HG02759 (cell line): ENCODE measurements around the gene FBXO48.
"Not testable (repeated sequence)": the region's sequence is repeated elsewhere in the genome, so short reads cannot be mapped to it uniquely, and the experiment has no call there.

Experiments used
- ATAC-seq: cut with Tn5 transposase; IDR thresholded peaks from one replicate; pipeline ENCODE4 v1.9.1; 2021; ENCODE audit warnings: mild to moderate bottlenecking, moderate library complexity; ENCODE audit not compliant: unreplicated experiment

FBXO48 gene

DNA sequence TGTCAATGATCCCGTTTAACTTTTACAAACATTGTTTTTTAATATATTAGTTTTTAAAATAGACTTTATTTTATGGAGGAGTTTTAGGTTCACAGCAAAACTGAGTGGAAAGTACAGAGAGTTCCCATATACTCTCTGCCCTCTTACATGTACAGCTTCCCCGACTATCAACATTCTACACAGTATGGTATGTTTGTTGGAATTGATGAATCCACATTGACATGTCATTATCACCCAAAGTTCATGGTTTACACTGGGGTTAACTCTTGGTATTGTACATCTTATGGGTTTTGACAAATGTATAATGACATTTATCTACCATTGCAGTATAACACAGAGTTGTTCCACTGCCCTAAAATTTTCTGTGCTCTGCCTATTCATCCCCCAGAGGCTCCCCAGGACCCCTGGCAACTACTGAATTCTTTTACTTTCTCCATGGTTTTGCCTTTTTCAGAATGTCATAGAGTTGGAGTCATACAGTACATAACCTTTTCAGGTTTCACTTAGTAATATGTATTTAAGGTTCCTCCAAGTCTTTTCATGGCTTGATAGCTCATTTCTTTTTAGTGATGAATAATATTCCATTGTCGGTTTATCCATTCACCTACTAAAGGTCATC lies 5.8 kb upstream of the FBXO48 start:
- ATAC-seq, result no peak

DNA sequence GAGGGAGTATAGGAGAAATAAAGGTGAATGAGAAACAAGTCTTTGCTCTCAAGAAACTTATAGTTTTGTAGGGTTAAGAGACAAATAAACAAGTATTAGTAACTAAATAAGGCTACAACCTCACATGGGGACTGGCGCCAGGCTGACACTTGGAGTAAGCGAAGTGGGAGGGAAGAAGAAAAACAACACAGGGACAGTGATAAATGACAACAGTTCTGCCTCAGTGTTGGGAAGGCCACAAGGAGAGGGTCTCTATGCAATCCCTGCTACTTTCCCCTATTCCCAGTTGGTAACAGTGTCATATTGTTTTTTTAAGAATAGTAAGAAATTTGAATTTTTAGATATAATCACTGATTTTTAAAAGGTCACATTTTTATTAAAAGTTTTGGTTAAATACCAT lies 4.3 kb upstream of the FBXO48 start:
- ATAC-seq, result no peak

DNA sequence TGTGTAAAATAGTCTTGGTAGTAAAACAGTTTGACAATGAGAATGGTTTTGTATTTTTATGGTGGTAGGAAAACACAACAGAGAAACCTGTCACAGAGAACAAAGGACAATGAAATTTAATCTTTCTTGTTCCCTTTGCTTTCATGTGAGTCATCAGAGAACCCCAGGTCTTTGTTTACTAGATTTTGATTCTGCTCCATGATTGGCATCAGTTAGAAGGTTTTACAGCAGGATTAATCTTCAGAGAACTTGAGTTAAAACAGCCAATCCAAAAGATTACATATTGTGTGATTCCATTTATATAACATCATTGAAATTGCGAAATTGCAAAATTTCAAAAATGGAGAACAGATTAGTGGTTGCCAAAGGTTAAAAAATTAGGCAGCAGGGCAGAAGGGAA lies 2.8 kb upstream of the FBXO48 start:
- ATAC-seq, result no peak

DNA sequence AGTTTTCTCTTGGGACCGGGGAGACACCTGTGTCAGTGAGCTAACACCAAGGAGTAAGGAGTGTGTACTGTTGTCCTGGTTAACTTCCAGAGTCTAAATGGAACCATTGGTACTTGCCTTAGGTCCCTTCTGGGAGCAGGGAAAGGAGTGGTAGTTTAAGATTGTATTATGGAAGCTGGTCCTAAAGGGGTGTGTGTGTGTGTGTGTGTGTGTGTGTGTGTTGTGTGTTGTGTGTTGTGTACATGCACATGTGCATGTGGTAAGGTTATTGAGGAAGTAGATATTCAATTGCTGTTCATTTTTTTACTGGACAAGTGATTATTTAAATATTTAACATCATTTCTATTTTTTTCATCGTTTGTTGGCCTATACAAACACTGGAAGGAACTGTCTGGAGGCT lies 1.7 kb upstream of the FBXO48 start:
- no peak for ATAC-seq

DNA sequence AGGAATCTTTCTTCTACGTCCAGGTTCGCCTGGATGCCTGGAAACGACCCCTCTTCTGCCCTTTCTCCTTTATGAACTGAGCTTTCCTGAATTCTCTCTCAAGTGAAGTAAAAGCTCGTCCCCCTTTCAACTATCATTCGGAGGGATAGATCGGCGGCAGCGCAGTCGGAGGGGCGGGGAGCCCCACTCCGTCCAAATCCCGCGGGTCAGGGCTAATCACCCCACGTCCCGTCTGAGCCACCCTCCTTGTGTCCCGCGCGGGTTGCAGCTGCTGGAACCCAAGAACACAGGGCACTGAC lies 367 bp downstream of the FBXO48 start:
- no peak for ATAC-seq

DNA sequence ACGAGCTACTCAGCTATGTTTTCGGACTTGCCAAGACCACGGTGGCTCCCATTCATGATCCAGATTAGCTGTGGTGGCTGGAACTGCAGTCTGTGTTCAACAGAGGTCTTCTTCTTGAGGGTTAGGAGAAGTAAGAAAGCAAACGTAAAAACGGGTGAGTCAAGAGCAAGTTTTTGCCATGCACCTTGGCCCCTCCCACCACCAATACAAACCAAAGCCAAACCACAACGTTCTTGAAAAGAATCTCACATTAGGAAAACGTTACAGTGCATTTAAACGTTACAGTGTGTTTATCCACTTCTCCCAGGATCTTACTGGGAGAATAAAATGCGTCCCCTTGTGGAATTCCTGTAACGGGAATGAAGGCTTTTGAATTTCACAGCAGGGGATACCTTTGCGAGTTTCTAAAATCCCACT lies 725 bp downstream of the FBXO48 start:
- no peak for ATAC-seq

DNA sequence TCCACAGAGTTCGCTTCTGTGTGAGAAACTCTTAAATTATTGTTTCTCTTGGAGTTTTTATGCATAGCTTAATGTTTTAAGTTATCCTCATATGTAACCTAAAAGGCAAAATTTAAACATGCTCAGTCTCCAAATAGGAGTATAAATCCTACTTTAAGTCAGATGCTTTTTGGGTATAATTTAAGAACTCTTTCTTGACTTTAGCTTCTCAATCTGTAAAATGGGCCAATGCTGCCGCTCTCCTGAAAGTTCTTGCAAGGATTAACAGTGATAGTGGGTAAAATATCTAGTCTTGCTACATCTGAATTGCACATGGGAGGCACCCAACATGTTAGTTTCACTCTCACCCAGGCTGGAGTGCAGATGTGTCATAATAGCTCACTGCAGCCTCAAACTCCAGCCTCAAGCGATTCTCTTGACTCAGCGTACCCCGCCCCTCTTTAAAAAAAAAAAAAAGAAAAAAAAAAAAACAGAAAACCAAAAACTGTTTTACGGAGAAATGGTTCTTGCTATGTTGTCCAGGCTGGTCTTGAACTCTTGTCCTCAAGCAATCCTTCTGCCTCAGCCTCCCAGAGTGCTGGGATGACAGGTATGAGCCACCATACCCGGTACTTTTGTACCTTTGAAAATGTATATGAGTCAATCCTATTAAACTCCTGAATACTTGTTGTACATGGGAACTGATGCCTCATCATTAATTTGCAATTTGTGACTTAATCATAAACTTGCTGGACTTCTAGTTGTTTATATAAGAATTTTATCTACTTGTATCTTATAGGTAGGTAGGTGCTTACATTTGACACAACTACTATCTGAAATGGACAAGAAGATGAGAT lies 1.8 kb downstream of the FBXO48 start:
- no peak for ATAC-seq

DNA sequence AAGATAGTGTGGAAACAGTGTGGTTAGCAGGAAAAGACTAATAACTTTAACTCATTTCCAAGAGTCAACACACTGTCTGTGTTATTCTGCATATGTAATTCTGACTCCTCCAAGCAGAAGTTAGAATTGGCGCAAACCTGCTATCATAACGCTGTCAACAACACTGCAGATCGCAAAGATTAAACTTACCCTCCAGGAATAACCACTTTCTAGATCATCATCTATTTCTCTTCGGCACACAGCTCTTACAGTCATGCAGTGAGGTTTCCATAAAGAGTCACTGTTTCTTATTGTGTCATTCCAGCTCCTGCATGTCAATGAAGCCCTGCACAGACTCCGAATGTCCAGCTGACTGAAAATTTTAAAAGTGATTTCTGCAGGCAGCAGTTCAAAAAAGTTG lies 2.4 kb downstream of the FBXO48 start:
- no peak for ATAC-seq

DNA sequence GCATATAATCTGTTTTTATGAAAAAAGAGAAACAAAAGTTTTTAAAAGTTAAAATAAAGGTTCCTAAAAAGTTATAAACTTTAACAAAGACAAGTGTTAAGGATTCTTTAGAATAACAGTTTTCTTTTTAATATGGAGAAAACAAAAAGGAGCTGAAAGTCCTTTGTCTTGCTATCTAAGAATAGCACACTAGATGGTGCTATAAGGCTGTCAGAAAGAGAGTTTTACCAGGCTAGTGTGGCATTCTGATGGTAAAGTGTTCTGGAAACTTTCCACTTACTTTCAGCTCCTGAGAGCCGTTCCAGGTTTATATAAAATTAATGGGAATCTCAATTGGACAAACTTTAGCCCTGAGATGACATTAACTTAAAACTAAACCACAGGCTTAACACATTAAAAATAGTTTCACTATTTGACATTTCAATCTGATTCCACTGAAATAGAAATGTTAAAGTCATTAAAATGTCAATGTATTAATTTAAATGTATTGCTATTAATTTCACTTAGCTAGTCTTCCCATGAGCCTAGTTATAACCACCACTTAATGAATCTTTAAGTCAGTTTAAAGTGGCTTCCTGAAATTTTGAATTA lies 3.7 kb downstream of the FBXO48 start:
- ATAC-seq, result no peak

DNA sequence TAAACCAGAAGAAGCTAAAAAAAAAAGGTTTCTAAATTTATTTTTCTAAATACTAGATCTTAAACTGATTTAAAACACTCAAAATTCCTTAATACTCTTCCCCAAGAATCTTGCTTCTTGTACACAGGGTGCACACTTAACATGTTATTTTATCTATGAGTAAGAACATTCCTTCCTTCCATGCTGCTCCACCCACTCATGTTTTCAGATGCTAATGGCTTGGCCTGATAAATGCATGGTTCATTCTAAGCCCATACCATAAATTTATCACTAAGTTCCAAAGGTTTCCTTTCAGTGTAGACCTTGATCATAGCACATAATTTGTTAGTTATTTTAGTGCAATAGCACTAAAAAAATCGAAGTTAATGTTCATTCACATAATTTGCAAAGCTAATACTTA lies 8.1 kb downstream of the FBXO48 start:
- ATAC-seq, result no peak

DNA sequence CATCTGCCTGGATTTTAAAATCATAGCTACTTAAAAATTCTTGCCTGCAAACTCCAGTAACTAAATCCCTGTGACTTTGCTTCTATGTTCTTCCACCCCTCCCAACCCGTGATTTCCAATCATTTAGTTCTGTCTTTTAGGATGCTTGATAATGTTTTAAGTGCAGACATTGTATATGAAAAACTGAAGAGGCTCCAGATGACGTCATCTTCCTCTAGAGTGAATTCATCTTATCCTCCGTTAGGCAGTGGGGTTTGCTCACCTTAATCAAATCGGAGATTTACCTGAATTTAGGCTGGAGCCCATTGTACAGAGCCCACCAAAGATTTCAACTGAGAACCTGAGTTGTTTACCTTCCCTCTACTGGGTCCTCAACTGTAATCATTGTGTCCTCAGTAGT lies 10.9 kb downstream of the FBXO48 start:
- ATAC-seq, result no peak

DNA sequence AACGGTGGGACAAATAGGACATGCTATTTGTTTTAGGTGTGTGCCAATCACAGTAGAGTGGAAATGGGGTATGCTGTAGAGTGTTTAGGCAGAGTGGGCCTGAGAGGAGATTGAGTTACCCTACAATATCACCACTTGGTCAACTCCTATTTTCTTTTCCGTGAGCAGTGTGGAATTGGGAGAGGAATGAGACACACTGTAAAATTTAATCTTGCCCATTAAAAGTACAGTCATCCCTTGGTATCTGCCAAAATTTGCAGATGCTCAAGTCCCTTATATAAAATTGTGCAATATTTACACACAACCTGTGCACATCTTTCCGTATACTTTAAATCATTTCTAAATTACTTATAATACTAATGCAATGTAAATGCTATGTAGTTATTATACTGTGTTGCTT lies 12.4 kb downstream of the FBXO48 start:
- no peak for ATAC-seq

DNA sequence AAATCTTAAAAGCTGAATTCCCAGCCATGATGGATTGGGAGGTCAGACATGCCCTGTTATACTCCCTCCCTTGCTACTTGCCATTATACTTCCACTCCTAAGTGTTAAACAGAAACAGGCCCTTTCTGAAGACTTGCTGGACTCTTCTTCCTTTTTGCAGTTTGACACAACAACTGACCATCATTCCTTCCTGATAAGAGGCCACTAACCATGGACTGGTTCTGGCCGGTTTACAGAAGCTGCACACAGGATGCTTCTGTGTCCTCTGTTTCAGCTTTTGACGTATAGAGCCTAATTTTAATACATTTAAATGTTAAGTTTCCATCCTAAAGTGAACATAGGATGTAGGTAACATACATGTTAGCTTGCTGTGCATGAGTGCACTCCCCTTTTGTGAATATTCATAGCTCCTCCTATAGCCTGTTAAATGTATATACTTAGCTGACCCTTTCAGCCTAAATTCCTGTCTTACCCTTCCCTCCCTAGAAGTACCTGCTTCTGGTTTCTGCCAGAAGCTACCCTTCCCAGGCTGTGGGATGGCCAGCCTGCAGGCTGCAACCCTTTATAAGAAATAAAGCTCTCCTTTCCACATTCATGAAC lies 13.2 kb downstream of the FBXO48 start:
- no peak for ATAC-seq

DNA sequence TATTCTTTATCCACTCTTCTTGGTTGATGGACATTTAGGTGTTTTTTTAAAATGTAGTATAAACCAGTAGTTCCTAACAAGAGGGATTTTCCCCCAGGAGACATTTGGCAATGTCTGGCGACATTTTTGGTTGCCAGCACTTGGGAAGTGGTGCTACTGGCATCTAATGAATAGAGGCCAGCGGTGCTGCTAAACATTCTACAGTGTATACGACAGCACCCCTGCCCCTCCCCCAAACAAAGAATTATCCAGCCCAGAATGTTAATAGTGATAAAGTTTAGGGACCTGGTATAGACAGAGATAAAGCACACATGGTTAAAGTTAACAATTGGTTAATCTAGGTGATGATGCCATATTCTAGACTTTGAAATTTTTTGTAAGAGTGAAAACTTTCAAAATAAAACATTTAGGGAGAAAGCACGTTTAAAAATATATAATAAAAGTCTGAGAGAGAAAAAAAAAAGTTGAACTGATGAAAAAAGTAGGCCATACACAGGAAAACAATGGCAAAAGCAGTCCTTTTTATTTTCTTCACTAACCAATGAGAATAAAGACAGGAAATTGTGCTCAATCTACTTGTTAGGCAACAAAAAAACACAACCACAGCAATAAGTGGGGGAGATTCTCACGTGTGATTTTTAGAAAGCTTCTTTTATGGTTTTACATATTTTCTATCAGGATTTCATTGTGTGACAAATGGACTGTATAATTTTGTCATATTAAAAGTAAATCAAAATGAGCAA lies 14.8 kb downstream of the FBXO48 start:
- ATAC-seq, result no peak

DNA sequence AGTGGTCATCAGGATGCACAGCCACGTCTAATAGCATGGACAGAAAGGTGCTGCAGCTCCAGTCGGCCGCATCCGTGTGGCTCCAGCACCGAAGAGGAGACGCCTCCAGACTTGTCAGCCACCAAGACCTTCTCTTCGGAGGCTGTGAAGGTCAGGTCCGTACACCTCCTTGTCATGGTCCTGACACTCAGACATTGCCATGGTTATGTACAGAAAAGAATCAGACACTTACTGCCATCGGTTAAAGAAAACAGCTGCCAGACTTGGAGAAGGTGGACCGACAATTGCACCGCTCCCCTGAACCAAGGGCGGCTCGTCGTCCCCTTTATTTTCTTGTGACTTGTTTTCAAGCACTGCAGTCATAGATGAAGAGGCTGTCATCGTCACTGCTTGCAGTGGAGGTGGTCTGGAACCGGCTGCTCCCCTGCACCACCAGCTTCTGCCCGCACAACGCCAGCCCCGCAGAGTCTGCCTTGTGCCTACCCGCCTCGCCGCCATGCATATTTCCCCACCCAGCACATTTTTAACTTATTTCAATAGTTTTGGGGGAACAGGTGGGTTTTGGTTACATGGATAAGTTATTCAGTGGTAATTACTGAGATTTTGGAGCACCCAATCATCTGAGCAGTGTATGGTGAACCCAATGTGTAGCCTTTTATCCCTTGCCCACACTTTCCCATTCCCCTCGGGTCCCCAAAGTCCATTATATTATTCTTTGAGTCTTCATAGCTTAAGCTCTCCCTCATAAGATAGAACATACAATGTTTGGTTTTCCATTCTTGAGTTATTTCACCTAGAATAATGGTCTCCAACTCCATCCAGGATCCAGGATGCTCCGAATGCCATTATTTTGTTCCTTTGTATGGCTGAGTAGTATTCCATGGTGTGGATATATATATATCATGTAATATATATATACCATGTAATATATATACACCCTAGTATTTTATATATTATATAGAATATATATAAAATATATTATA lies 18.1 kb downstream of the FBXO48 start:
- ATAC-seq, result no peak

DNA sequence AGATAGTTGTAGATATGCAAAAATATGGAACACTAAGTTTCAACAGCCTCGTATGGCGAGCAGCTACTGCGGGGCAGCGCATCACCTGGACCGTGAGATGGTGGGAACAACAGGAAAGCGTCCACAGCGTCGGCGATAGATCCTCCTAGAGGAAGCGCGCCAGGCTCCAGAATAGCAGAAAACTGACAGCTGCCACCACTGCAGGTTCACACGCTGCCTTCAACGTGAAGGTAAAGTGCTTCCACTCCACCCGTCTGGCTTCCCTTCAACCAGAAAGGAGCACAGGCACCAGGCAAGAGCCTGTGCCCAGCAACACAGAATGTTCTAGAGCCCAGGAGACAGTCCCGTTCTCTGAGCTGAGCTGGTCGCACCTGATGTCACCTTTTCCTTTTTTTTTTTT lies 20.0 kb downstream of the FBXO48 start:
- no peak for ATAC-seq

DNA sequence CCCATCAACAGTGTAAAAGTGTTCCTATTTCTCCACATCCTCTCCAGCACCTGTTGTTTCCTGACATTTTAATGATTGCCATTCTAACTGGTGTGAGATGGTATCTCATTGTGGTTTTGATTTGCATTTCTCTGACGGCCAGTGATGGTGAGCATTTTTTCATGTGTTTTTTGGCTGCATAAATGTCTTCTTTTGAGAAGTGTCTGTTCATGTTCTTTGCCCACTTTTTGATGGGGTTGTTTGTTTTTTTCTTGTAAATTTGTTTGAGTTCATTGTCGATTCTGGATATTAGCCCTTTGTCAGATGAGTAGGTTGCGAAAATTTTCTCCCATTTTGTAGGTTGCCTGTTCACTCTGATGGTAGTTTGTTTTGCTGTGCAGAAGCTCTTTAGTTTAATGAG lies 20.7 kb downstream of the FBXO48 start:
- not testable (repeated sequence) for ATAC-seq

DNA sequence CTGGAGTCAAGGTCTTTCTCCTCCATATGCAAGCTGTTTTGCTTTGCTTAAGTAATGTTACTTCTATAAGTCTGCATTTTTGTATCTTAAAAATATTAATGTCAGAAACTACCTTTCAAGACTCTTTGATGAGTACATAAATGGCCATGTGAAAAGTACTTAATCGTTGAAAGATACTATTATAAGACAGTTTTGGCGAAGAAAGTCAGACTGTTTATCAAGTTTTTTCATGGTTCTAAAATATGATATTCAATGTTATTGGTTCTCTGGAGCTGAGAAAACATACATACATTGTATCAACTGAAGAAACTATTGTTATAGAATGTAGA lies 25.1 kb downstream of the FBXO48 start:
- ATAC-seq, result no peak

DNA sequence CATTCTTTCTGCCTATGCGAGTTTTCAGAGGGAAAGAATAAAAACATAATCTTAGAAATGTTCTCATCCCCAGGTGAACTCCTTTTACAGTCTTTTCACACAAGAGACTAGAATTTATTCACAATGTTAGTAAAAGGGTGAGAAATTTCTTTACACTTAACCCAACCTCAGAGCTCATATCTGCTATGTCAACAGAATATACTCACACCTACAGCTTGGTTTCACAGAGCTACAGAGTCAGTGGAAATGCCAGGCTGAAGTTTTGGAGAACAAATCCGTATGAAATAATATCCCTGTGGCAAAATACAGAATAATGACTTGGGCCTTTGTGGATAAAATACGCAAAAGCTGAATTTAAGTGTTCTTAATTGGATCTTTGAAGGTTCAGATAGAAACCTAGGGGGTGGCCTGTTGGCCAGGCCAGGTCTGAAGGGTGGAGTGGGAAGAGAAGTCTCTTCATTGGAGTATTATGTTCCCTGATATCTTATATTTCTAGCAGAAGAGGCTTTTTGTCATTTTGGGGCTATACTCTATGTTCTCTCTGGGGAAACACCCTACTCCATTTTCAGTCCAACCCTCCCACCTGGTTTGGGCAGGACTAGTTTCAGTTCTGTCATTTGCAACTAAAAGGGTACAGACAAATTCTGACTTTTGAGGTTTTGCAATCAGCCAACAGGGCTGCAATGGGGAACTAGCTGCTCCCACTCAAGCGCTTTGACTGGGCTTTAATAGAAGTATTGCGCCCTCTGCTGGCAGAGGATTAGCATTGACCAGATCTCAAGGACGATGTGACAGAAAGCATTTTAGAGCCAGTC lies 25.7 kb downstream of the FBXO48 start:
- ATAC-seq, result peak; percentile 100
